LNCaP clone FGC (cell line): ENCODE measurements around the gene PDCD10.

Experiments
- DNase-seq: peaks from one replicate; pipeline ENCODE4 v3.0.0-alpha.2; 2011; ENCODE audit warnings: low read depth
- H3K4me3 ChIP-seq: 2 replicates; pipeline ENCODE4 v1.5.1; 2011; ENCODE audit warnings: mild to moderate bottlenecking, low read depth, low read length, control low read depth
- TF ChIP-seq, protein P1 (sequence below): IDR thresholded peaks from 2 replicates; pipeline ENCODE4 v1.5.1; 2012; ENCODE audit warnings: mild to moderate bottlenecking; ENCODE audit not compliant: control insufficient read depth, insufficient read depth; ENCODE audit errors: extremely low read depth

The PDCD10 gene

DNA sequence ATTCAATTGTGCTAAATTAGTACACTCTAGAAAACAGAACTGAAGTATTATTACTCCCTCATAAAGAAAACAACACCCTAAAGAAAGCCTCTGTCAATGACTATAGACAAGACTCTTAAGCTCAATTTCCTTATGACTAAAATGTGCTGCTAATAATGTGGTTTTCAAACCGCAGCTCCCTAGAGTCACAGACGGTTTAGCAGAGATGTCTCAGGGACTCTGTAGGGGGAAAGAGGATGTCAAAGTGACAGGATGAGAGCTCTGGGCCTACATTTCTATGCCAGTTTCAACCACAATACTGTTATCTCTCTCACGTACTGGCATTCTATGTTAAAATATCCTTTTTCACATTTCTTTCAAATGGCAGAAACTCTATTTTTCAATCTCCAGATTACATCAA is 43.3 kb downstream of the PDCD10 start:
- DNase-seq: no peak
- no peak overlapping the region for H3K4me3 ChIP-seq
- TF ChIP-seq, protein P1, sequence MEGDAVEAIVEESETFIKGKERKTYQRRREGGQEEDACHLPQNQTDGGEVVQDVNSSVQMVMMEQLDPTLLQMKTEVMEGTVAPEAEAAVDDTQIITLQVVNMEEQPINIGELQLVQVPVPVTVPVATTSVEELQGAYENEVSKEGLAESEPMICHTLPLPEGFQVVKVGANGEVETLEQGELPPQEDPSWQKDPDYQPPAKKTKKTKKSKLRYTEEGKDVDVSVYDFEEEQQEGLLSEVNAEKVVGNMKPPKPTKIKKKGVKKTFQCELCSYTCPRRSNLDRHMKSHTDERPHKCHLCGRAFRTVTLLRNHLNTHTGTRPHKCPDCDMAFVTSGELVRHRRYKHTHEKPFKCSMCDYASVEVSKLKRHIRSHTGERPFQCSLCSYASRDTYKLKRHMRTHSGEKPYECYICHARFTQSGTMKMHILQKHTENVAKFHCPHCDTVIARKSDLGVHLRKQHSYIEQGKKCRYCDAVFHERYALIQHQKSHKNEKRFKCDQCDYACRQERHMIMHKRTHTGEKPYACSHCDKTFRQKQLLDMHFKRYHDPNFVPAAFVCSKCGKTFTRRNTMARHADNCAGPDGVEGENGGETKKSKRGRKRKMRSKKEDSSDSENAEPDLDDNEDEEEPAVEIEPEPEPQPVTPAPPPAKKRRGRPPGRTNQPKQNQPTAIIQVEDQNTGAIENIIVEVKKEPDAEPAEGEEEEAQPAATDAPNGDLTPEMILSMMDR: no peak

DNA sequence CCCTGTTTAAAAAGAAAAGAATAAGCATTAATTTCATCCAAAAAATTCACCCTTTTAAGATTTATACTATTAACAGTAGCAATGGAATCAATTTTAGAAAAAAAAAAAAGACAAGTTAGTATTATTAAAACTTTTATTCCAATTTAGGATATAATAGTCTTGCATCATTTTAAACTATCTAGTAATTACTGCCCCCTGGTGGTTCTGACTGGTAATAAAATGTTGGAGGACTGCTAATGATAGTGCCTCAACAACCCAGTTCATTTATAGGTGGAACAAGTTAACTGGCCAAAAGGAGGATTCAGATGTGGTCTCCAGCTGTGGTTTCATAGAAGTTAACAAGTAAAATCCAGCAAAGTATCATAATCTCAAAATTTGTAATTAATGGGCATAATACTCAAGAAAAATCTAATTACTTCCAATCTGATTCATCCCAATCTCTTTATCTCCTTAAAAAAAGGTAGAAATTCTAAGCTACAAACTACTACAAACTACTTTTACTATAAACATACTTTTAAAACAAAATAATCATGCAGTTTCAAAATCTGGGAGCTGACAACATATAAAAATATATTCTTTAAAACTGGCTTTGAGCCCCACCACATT is 50.2 kb downstream of the PDCD10 start:
- peak; percentile 25 for DNase-seq
- TF ChIP-seq, protein P1: peak; percentile 65
- no peak overlapping the region for H3K4me3 ChIP-seq

DNA sequence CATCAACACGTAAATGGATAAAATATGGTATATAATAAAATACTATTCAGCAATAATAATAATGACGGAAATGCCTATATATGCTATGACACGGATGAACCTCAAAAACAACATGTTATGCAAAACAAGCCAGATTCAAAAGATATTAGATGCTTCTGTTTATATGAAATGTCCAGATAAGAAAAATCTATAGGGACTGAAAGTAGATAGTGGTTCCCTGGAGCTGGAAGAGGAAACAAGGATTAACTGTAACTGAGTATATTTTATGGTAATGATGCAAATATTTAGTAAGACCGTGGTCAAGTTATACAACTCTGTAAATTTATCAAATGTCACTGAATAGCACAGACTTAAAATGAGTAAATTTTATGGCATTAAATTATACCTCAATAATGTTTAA is 55.2 kb downstream of the PDCD10 start:
- TF ChIP-seq, protein P1: no peak
- no peak overlapping the region for H3K4me3 ChIP-seq
- DNase-seq: no peak

DNA sequence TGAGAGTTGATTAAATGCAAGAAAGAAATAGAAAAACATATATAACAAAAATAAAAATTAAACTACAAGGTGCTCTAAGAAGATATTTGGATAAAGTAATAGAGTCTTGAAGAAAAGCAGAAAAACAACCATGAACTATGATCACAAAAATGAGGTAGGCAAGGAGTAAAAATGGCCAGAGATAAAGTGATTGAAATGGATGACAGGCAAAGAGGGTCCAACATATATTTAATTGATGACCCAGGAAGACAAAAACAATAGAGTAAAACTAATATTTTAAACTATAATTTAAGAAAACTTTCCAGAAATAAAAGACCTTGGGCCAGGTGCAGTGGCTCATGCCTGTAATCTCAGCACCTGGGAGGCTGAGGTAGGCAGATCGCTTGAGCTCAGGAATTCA is 58.8 kb downstream of the PDCD10 start:
- no peak overlapping the region for H3K4me3 ChIP-seq
- TF ChIP-seq, protein P1: no peak
- no peak for DNase-seq

DNA sequence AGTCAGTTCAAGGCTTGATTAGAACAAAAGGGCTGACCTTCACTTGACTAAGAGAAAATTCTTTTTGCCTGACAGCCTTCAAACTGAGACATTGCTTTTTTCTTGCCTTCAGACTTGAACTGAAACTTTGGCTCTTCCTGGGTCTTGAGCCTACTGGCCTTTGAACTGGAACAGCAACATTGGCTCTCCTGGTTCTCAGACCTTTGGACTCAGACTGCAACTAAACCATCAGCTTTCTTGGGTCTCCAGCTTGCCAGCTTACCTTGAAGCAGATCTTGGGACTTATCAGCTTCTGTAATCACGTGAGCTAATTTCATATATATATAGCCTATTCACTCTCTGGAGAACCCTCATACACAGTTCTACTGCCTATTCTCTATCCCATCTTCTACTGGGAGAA is 61.5 kb downstream of the PDCD10 start:
- no peak overlapping the region for H3K4me3 ChIP-seq
- no peak for DNase-seq
- TF ChIP-seq, protein P1: no peak

DNA sequence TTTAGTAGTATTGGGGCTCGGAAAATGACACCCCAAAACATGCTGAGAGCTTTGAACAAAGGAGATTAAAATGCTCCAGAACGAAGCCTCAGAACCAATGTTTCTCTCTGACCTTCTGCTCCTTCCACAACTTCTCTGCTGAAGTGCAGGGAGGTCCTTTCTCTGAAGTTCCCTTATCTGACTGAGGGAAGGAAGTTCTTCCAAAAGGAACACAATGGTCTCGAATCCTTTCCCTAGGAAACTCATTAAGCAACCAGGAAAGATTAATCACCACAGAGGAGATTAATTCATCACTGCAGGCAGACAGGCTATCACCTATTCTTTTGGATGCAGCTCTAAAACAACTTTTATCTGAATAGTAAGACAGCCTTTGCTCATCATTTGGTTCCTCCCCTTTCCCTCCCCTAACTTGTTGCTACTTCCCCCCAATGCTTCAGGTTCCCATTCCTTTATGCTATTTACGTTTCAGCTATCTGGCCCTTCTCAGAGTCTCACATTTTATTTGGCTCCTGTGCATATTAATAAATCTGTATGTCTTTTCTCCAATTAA is 62.7 kb downstream of the PDCD10 start:
- DNase-seq: no peak
- TF ChIP-seq, protein P1: no peak
- no peak overlapping the region for H3K4me3 ChIP-seq

DNA sequence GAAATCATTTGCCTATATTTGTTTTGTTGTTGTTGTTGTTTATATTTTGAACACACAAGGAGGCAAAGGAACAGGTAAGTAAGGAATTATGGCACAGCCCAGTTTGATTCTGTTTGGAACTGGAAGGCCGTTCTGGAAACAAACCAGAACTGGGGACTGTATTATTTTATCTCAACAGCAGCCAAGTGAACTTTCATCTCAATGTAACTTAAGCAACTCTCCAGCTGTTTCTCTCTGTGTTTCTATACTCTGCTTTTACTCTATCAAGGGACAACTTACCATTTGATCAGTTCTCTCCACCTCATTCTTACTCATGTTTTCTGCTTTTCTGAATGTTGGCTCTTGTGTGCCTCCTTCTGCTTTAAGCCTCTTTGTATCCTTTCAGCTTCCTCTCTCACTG is 65.0 kb downstream of the PDCD10 start:
- H3K4me3 ChIP-seq: no peak overlapping the region
- TF ChIP-seq, protein P1: no peak
- DNase-seq: no peak
